ENCODE data around the gene FPGS. TPM values are rescaled to one million over a fixed set of nuclear protein-coding genes. Genes with fewer than 3 reads are reported as not detected.

Gene FPGS
- total RNA-seq, 2 donors from 2014 or later = 53.4 to 57.6 TPM

DNA sequence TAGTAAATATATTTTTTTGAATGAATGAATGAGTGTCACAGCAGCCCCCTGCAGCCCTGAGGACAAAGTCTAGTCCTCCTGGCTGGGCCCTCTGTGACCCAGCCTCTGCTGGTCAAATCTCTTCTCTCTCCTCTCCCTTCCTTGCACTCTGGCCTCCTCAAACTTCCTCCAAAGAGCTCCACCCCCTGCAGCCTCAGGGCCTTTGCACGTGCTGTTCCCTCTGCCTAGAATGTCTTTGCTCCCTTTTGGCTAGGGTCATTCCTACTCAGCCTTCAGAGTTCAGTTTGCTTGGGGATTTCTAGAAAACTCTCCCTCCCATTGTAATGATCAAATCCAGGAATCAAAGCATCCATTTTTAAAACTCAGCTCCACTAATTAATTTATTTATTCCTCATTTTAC, 37.3 kb upstream of the FPGS start:
- peak overlapping the region; percentile 25 for H3K27ac Mint-ChIP-seq
- ATAC-seq (replicated peaks in 1 of 2) = no peak
- H3K36me3 Mint-ChIP-seq (ENCODE audit: insufficient read depth in 2 of 2) = peaks cover 17 to 30% of the 10 kb centered on the region in 2 donors

DNA sequence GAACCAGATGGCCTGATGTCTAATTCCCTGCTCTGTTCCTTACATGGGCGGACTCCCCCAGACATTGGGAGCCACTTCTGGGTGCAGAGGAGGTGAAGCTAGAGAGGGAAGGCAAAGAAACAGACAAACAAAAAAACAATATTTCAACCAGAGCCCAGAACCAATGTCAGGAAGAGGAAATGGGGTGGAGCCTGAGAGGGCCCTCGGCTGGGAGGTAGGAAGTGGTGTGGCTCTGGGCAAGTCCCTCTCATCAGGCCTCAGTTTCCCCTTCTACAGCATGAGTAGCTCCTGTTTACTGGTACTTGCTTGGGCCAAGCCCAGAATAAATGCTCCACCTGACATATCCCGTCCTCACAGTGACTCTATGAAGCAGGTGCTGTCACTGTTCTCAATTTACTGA, 35.3 kb upstream of the FPGS start:
- Mint-ChIP-seq H3K36me3 (ENCODE audit: insufficient read depth in 2 of 2) (peaks cover 14 to 30% of the 10 kb centered on the region in 2 donors), H3K4me3 (peak overlapping the region; percentile 64 to 73), H3K4me1 (ENCODE audit: low read depth) (peaks cover 87% of the 10 kb centered on the region), H3K27me3 (ENCODE audit: low read depth) (no peaks in the 10 kb centered on the region), H3K9me3 (no peaks in the 10 kb centered on the region), H3K27ac (peak overlapping the region; percentile 85)
- DNase-seq = no peak
- no peak for ATAC-seq (replicated peaks in 1 of 2)

More for the DNA sequence above, 37.3 kb upstream of the FPGS start:
- no peak for DNase-seq
- H3K4me1 Mint-ChIP-seq (ENCODE audit: low read depth) = peaks cover 74% of the 10 kb centered on the region
- H3K9me3 Mint-ChIP-seq = no peaks in the 10 kb centered on the region
- H3K4me3 Mint-ChIP-seq = peak overlapping the region in 1 of 2 donors; percentile 22
- no peaks in the 10 kb centered on the region for H3K27me3 Mint-ChIP-seq (ENCODE audit: low read depth)

DNA sequence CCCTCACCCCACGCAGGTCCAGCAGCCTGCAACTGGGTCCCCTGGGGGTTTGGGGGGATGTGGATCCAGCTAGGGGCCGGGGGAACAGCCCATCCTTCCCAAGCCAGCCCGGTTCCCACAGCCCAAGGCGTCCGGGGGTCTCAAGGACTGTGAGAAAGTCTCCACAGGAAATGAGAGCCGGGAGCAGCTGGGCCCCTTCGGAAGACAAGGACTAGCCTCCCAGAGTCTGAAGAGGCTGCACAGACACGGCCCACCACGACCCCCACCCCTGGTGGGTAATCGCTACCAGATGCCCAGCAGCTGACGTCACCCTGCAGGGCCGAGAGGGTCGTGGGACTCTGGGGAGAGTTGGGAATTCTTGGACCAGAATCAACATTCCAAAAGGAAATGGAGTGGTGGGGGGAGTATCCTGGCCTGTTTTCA, 34.8 kb upstream of the FPGS start:
- DNase-seq (no peak), ATAC-seq (replicated peaks in 1 of 2) (no peak)
- Mint-ChIP-seq H3K4me3 (peak overlapping the region; percentile 64 to 89), H3K9me3 (no peaks in the 10 kb centered on the region), H3K27me3 (ENCODE audit: low read depth) (no peaks in the 10 kb centered on the region), H3K27ac (no peak overlapping the region), H3K36me3 (ENCODE audit: insufficient read depth in 2 of 2) (peaks cover 14 to 29% of the 10 kb centered on the region in 2 donors), H3K4me1 (ENCODE audit: low read depth) (peaks cover 82% of the 10 kb centered on the region)

DNA sequence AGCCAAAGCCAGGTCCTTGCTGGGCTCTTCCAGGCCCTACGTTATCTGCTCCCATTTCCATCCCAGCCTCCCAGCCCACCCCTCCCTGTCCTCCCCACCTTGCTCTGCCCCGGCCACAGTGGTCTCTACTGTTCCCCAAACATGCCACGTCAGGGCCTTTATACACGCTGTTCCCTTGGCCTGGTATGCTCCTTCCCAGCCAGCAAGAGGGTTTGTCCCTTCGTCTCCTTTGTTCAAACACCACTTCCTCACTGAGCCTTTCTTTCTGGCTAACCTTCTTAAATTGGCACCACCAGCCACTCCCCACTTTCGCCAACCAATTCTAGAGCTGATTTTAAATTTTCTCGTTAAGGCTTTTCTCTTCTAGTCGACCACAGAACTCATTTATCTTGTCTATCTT, 34.0 kb upstream of the FPGS start:
- no peaks in the 10 kb centered on the region for H3K9me3 Mint-ChIP-seq
- ATAC-seq (replicated peaks in 1 of 2) = no peak
- peaks cover 14 to 27% of the 10 kb centered on the region in 2 donors for H3K36me3 Mint-ChIP-seq (ENCODE audit: insufficient read depth in 2 of 2)
- H3K4me3 Mint-ChIP-seq = peak overlapping the region; percentile 33 to 89
- DNase-seq = no peak
- H3K27me3 Mint-ChIP-seq (ENCODE audit: low read depth) = no peaks in the 10 kb centered on the region
- peak overlapping the region; percentile 69 for H3K27ac Mint-ChIP-seq
- peaks cover 80% of the 10 kb centered on the region for H3K4me1 Mint-ChIP-seq (ENCODE audit: low read depth)

DNA sequence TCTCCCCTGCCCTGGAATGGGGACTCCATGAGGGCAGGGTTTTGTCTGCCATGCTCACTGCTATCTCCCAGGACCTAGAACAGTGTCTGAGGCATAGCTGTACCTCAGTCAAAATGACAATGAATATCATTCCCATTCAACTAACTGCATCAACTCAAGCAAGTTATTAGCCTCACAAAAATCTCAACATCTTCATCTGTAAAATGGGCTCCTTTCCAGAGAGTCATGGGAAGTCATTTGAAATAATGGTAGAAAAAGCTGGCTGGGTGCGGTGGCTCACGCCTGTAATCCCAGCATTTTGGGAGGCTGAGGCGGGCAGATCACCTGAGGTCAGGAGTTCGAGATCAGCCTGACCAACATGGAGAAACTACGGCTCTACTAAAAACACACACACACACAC, 33.6 kb upstream of the FPGS start:
- no peak for ATAC-seq (replicated peaks in 1 of 2)
- Mint-ChIP-seq H3K36me3 (ENCODE audit: insufficient read depth in 2 of 2) (peaks cover 14 to 30% of the 10 kb centered on the region in 2 donors), H3K9me3 (no peaks in the 10 kb centered on the region), H3K4me3 (peak overlapping the region; percentile 33 to 89), H3K27ac (peak overlapping the region; percentile 69), H3K4me1 (ENCODE audit: low read depth) (peaks cover 82% of the 10 kb centered on the region), H3K27me3 (ENCODE audit: low read depth) (no peaks in the 10 kb centered on the region)
- DNase-seq = no peak

DNA sequence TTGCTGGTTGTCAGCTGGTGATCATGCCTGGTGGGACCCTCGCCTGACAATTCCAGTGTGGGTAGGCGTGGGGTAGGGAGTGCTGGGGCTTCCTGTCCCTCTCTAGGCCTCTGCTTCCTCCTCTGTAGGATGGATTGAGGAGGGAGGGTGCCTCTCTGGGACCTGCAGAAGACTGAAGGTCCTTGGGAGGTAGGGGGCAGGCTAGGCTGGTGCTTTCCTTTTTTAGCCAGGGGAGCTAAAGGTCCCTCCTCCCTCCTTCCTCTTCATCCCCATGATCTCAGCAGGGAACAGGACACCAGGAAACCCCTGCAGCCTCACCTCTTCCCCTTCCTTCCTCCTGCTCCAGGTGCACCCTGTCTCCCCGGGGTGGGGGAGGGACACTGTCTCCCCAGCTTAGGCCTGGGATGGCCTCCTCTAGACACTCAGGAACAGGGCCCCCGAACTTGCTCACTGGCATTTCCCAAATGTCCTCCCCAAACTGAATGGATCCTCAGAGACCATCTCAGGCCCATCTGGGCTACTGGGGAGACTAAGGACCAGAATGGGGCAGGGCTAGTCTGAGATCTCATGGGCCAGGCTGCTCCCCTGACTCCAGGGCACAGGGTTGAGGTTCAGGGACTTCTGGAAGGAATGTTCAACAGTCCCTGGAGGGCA, 32.6 kb upstream of the FPGS start:
- no peak for ATAC-seq (replicated peaks in 1 of 2)
- Mint-ChIP-seq H3K36me3 (ENCODE audit: insufficient read depth in 2 of 2) (peaks cover 11 to 31% of the 10 kb centered on the region in 2 donors), H3K9me3 (no peaks in the 10 kb centered on the region), H3K4me1 (ENCODE audit: low read depth) (peaks cover 75% of the 10 kb centered on the region), H3K27ac (peak overlapping the region; percentile 89), H3K4me3 (peak overlapping the region; percentile 89 to 94), H3K27me3 (ENCODE audit: low read depth) (no peaks in the 10 kb centered on the region)
- DNase-seq = no peak

DNA sequence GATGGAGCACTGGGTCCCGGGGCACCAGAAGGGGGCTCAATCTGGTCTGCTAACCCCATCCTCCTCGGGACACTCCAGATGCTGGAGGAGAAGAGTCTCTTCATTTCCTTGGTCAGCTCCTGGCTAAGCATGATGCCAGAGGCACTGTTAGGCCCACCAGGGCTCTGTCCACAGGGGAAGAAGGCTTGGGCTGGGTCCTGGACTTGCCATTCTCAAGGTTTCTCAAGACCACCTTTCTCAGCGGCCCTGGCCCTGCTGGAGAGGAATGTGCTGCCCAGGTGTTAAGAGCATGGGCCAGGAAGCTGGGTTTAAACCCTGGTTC, 32.1 kb upstream of the FPGS start:
- H3K36me3 Mint-ChIP-seq (ENCODE audit: insufficient read depth in 2 of 2) = peaks cover 8 to 26% of the 10 kb centered on the region in 2 donors

DNA sequence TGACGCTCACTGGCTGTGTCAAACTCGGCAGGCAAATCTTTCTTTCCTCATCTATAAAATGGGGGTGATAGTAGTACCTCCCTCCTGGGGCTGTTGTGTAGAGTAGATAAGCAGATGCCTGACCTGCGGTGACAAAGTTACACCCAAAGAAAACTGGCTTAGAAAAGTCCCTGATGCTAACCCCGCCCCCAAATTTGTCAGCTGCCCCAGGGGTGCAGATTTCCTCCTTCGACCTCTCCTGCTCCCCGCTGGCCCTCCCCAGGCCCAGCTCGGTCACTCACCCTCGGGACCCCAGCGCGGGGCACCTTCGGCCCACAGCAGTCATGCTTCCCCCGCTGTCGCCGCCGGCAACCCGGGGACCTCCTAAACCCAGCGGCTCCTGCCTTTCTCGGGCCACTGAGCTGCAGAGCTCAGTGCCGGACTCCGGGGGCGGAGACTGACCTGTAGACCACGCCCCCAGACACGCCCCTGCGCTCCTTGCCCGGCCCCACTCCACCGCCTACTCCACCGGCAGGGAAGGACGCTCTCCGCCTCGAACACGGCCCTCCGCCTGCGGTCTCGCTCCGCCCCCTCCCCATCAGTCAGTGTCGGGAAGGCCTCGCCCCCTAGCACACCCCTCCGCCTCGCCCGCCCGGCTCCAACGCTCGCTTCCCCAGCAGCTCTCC, 31.6 kb upstream of the FPGS start:
- DNase-seq = peak; percentile 99
- ATAC-seq (replicated peaks in 1 of 2) = peak; percentile 93 to 94
- no peaks in the 10 kb centered on the region for H3K27me3 Mint-ChIP-seq (ENCODE audit: low read depth)
- H3K4me3 Mint-ChIP-seq = peak overlapping the region; percentile 89 to 94
- peak overlapping the region; percentile 89 for H3K27ac Mint-ChIP-seq
- no peaks in the 10 kb centered on the region for H3K9me3 Mint-ChIP-seq
- H3K4me1 Mint-ChIP-seq (ENCODE audit: low read depth) = peaks cover 67% of the 10 kb centered on the region
- peaks cover 8 to 21% of the 10 kb centered on the region in 2 donors for H3K36me3 Mint-ChIP-seq (ENCODE audit: insufficient read depth in 2 of 2)

More for the DNA sequence above, 32.1 kb upstream of the FPGS start:
- Mint-ChIP-seq H3K4me3 (peak overlapping the region; percentile 89 to 94), H3K4me1 (ENCODE audit: low read depth) (peaks cover 70% of the 10 kb centered on the region), H3K9me3 (no peaks in the 10 kb centered on the region), H3K27ac (peak overlapping the region; percentile 89), H3K27me3 (ENCODE audit: low read depth) (no peaks in the 10 kb centered on the region)
- ATAC-seq (replicated peaks in 1 of 2) (no peak), DNase-seq (no peak)

DNA sequence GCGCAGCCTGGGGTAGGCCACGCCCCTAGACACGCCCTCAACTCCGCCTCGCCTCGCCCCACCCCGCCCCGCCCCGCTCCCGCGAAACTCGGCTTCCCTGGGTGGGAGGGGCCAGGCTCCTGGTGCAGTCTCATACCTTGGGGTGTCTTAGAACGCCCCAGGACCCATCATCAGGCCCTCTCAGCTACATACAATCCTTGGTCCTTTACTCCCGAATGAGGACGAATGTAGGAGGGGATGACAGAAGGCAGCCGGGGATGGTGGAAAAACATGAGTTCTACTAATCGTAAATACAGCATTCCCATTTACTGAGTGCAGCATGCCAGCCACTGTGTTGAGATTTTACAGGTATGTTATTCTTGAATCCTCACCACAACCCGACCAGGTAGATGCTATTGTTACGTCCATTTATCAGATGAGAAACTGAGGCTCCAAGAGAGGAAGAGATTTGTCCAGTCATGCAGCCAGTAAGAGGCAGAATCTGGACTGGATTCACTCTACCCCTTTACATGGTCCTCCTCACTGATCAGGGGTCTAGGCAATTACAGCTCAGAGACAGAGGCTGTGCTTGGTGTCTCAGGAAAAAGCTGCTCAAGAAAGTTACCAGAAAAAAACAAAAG, 31.0 kb upstream of the FPGS start:
- ATAC-seq (replicated peaks in 1 of 2) (no peak), DNase-seq (no peak)
- no peaks in the 10 kb centered on the region for H3K9me3 Mint-ChIP-seq
- peaks cover 67% of the 10 kb centered on the region for H3K4me1 Mint-ChIP-seq (ENCODE audit: low read depth)
- H3K27me3 Mint-ChIP-seq (ENCODE audit: low read depth) = no peaks in the 10 kb centered on the region
- H3K36me3 Mint-ChIP-seq (ENCODE audit: insufficient read depth in 2 of 2) = peaks cover 9 to 18% of the 10 kb centered on the region in 2 donors
- H3K27ac Mint-ChIP-seq = no peak overlapping the region
- peak overlapping the region; percentile 89 to 94 for H3K4me3 Mint-ChIP-seq

DNA sequence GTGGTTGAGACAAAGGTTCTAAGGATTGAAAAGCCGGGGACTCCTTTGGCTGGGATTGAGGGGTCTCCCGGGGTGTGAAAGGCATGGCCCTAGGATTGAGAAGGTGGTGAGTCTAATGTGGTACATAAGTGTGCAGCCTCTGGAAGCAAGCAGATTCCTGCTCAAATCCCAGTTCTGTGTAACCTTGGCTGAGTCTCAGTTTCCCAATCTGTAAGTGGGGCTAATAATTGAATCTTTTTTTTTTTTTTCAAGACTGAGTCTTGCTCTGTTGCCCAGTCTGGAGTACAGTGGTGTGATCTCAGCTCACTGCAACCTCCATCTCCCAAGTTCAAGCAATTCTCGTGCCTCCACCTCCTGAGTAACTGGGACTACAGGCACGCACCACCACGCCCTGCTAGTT, 30.1 kb upstream of the FPGS start:
- Mint-ChIP-seq H3K4me1 (ENCODE audit: low read depth) (peaks cover 59% of the 10 kb centered on the region), H3K9me3 (no peaks in the 10 kb centered on the region), H3K27ac (no peak overlapping the region), H3K27me3 (ENCODE audit: low read depth) (no peaks in the 10 kb centered on the region), H3K36me3 (ENCODE audit: insufficient read depth in 2 of 2) (peaks cover 8 to 20% of the 10 kb centered on the region in 2 donors), H3K4me3 (no peak overlapping the region)
- ATAC-seq (replicated peaks in 1 of 2) = no peak
- DNase-seq = no peak

DNA sequence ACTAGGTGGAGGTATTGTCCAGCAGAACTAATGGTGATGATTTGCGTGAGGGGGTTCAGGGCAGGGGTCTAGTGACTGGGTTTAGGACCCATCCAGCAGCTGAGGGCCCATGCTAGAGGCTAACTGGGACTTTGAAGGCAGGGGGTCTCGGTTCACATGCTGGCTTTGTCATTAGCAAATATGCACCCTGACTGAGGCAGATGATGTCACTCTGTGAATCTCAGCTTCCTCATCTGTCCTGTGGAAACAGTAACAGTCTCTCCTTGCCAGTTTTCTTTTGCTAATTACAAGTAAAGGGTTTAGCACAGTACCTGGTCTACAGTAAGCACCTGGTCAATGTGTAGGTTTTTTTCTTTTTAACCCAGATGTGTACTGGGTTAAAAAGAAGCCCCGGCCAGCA, 29.4 kb upstream of the FPGS start:
- Mint-ChIP-seq H3K9me3 (no peaks in the 10 kb centered on the region), H3K4me1 (ENCODE audit: low read depth) (peaks cover 52% of the 10 kb centered on the region), H3K27ac (no peak overlapping the region), H3K36me3 (ENCODE audit: insufficient read depth in 2 of 2) (peaks cover 10 to 23% of the 10 kb centered on the region in 2 donors), H3K4me3 (no peak overlapping the region), H3K27me3 (ENCODE audit: low read depth) (no peaks in the 10 kb centered on the region)
- ATAC-seq (replicated peaks in 1 of 2) = no peak
- no peak for DNase-seq

DNA sequence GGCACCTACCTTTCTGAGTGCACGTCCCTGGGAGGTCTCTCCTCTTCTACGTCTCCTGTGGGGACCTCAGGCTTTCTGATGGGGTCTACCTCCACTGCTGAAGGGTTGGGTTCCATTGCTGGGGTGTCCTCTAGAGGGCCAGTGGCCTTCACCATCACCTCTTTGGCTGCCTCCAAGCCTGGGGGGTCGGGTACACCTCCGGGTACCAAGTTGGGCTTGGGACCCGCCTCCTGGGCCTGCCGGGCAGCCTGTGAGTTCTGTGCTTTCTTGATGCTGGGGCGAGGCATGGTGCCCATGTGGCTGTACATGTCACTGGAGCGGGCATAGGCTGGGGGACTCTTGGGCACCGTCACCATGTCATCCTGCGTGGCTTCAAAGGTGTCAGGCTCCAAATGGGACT, 28.7 kb upstream of the FPGS start:
- Mint-ChIP-seq H3K27ac (no peak overlapping the region), H3K4me1 (ENCODE audit: low read depth) (peaks cover 47% of the 10 kb centered on the region), H3K27me3 (ENCODE audit: low read depth) (no peaks in the 10 kb centered on the region), H3K36me3 (ENCODE audit: insufficient read depth in 2 of 2) (peaks cover 13 to 21% of the 10 kb centered on the region in 2 donors), H3K4me3 (no peak overlapping the region), H3K9me3 (no peaks in the 10 kb centered on the region)
- DNase-seq = no peak
- no peak for ATAC-seq (replicated peaks in 1 of 2)

DNA sequence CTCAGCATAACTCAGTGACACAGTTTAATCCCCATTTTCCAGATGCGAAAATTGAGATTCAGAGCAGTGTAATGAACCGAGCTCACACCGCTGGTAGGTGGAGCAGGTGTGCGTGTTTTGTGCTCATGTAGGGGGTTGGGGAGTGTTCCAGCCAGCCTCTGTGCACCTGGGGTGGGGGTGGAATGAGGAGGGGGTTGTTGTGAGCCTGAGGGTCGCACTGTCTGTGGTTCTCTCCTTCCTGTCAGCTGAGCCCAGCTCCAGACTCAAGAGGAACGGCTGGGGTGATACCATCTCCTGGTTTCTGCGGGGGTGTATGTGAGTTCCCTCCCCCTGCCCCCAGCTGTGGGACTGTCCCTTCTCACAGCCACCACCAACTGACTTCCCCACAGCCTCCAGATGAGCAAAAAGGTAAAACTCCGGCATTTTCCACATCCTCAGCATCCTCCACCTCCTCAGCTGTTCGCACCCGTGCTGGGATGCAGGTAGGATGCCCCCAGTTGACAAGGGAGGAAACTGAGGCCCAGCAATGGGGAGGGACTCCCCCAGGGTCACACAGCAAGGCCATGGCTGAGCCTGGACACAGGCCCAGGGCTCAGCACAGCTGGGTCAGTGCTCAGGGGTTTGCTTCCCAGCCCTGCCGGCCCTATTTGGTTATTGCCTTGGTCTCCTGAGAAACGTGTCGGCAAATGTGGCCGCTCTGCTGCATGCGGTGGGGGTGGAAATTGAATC, 26.3 kb upstream of the FPGS start:
- Mint-ChIP-seq H3K36me3 (ENCODE audit: insufficient read depth in 2 of 2) (peaks cover 12 to 19% of the 10 kb centered on the region in 2 donors), H3K4me1 (ENCODE audit: low read depth) (peaks cover 49% of the 10 kb centered on the region), H3K4me3 (peak overlapping the region; percentile 90 to 91), H3K27ac (peak overlapping the region; percentile 92), H3K27me3 (ENCODE audit: low read depth) (no peaks in the 10 kb centered on the region), H3K9me3 (no peaks in the 10 kb centered on the region)
- ATAC-seq (replicated peaks in 1 of 2) (peak; percentile 27 to 28), DNase-seq (peak; percentile 75 to 83)
